ENCODE data around the gene EIF4EBP2. TPM values are rescaled to one million over a fixed set of nuclear protein-coding genes. Genes with fewer than 3 reads are reported as not detected.

The EIF4EBP2 gene
- total RNA-seq, 1 experiment from 2014 or later: 80.3 TPM

DNA sequence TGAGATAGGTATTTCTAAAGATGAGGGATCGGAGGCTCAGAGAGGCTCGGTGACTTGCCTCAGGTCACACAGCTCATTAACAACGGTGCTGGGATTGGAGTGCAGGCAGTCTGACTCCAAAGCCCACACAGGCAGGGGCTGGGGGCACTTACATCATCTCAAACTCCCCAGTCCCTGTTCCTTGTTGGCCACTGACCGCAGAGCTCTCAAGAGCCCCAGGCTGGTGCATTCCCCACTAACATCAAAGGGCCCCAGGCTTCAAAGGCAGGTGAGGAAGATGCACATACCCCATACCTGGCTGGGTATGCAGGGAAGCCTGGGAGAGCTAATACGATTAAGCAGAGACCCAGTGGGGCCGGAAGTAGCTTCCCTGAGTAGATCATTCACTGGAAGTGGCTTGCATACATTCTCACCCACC is 51.3 kb downstream of the EIF4EBP2 start:
- H3F3A ChIP-seq (ENCODE audit: insufficient read depth, low read depth): no peaks in the 10 kb centered on the region; the same call in 1 of the 2 replicates
- no peak overlapping the region for H3K27ac ChIP-seq
- intact Hi-C loops (cut with micrococcal nuclease; ENCODE audit: unreplicated experiment): no loop called here
- H3K79me2 ChIP-seq (ENCODE audit: low read depth): no peaks in the 10 kb centered on the region
- no peaks in the 10 kb centered on the region for H3K36me3 ChIP-seq (ENCODE audit: low read depth)
- no TSS peak for BruUV-seq (replicated peaks)
- no peak for DNase-seq
- CTCF ChIA-PET: no interaction called here
- H3K4me1 ChIP-seq (replicated peaks; ENCODE audit: insufficient read depth): 0 out of 2 replicates have a peak, but pooled peaks cover 4% of the 10 kb centered on the region
- no peak overlapping the region for H3K4me3 ChIP-seq
- peaks cover 16% of the 10 kb centered on the region; the same call in 1 of the 2 replicates for H3K27me3 ChIP-seq (ENCODE audit: insufficient read depth, low read depth)
- H2AFZ ChIP-seq: no peak overlapping the region
- no peaks in the 10 kb centered on the region for H4K20me1 ChIP-seq (ENCODE audit: insufficient read depth)
- no peaks in the 10 kb centered on the region for H3K9me2 ChIP-seq (ENCODE audit: insufficient read depth)
- no peaks in the 10 kb centered on the region for H3K9me3 ChIP-seq (ENCODE audit: insufficient read depth, low read depth)
- H3K4me2 ChIP-seq: no peak overlapping the region
- TF ChIP-seq, protein P1, sequence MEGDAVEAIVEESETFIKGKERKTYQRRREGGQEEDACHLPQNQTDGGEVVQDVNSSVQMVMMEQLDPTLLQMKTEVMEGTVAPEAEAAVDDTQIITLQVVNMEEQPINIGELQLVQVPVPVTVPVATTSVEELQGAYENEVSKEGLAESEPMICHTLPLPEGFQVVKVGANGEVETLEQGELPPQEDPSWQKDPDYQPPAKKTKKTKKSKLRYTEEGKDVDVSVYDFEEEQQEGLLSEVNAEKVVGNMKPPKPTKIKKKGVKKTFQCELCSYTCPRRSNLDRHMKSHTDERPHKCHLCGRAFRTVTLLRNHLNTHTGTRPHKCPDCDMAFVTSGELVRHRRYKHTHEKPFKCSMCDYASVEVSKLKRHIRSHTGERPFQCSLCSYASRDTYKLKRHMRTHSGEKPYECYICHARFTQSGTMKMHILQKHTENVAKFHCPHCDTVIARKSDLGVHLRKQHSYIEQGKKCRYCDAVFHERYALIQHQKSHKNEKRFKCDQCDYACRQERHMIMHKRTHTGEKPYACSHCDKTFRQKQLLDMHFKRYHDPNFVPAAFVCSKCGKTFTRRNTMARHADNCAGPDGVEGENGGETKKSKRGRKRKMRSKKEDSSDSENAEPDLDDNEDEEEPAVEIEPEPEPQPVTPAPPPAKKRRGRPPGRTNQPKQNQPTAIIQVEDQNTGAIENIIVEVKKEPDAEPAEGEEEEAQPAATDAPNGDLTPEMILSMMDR (conservative IDR thresholded peaks at IDR 0.05): no peak
- TF ChIP-seq EZH2 (IDR thresholded peaks at IDR 0.05; ENCODE audit: low read depth): no peak
- POLR2A ChIA-PET (ENCODE audit: unreplicated experiment): interaction anchor here (0.5 kb wide), 1 partner anchor 29 kb away, joined by 3 read pairs; no protein-coding TSS in a partner anchor

DNA sequence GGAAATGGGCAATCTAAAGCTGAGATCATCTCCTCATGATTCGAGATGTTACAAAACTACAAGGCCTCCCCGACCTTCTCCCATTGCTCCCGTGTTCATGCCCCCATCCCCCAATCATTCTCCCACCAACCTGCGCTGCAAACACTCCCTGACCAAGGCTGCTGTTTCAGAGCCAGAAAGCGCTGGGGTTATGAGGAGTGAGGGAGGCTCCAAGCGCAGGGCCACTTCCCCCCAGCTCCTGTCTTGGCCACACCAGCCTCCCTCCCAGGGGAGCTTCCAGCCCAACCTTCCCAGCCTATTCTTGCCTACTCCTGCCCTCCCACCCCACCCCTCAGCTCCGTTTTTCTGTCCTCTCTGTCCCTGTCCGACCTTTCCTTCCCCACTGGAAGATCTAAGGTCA is 52.2 kb downstream of the EIF4EBP2 start:
- no peak overlapping the region for H3K27ac ChIP-seq
- no peak for DNase-seq
- peaks cover 16% of the 10 kb centered on the region; the same call in 1 of the 2 replicates for H3K27me3 ChIP-seq (ENCODE audit: insufficient read depth, low read depth)
- no peak overlapping the region for H3K4me3 ChIP-seq
- H3K9me3 ChIP-seq (ENCODE audit: insufficient read depth, low read depth): no peaks in the 10 kb centered on the region
- ChIA-PET CTCF (no interaction called here), POLR2A (ENCODE audit: unreplicated experiment) (no interaction called here)
- H4K20me1 ChIP-seq (ENCODE audit: insufficient read depth): no peaks in the 10 kb centered on the region
- no peaks in the 10 kb centered on the region for H3K36me3 ChIP-seq (ENCODE audit: low read depth)
- H3K79me2 ChIP-seq (ENCODE audit: low read depth): no peaks in the 10 kb centered on the region
- no peak for TF ChIP-seq EZH2 (IDR thresholded peaks at IDR 0.05; ENCODE audit: low read depth)
- TF ChIP-seq, protein P1 (conservative IDR thresholded peaks at IDR 0.05): no peak
- BruUV-seq (replicated peaks): no TSS peak
- 0 out of 2 replicates have a peak, but pooled peaks cover 4% of the 10 kb centered on the region for H3K4me1 ChIP-seq (replicated peaks; ENCODE audit: insufficient read depth)
- no peak overlapping the region for H3K4me2 ChIP-seq
- no peaks in the 10 kb centered on the region; the same call in 1 of the 2 replicates for H3F3A ChIP-seq (ENCODE audit: insufficient read depth, low read depth)
- no peaks in the 10 kb centered on the region for H3K9me2 ChIP-seq (ENCODE audit: insufficient read depth)
- intact Hi-C loops (cut with micrococcal nuclease; ENCODE audit: unreplicated experiment): no loop called here
- no peak overlapping the region for H2AFZ ChIP-seq

DNA sequence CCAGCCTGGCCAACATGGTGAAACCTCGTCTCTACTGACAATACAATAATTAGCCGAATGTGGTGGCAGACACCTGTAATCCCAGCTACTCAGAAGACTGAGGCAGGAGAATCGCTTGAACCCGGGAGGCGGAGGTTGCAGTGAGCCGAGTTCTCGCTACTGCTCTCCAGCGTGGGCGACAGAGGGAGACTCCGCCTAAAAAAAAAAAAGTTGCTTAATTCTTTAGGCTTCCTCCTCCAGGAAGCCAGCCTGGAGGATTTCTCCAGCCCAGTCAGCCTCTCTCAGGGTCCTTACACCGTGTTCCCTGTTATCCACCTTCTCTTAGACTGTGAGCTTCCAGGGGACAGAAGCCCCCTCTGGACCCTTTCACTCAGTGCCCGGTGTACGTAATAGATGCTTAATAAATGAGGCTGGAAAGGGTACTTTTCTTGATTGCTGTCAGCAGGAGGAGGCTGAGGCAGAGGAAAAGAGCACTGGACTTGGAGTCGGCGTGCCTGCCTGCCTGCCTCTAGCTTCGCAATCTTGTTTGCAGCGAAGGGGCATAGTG is 53.9 kb downstream of the EIF4EBP2 start:
- ChIA-PET POLR2A (ENCODE audit: unreplicated experiment) (no interaction called here), CTCF (interaction anchor here (0.7 kb wide), 1 partner anchor 35 kb away, joined by 4 read pairs; no protein-coding TSS in a partner anchor)

More for the DNA sequence above, 53.9 kb downstream of the EIF4EBP2 start:
- DNase-seq: no peak
- Histone ChIP-seq H3K27me3 (ENCODE audit: insufficient read depth, low read depth) (peaks cover 16% of the 10 kb centered on the region; the same call in 1 of the 2 replicates), H3K79me2 (ENCODE audit: low read depth) (no peaks in the 10 kb centered on the region), H3K27ac (no peak overlapping the region), H3K9me3 (ENCODE audit: insufficient read depth, low read depth) (no peaks in the 10 kb centered on the region), H3K9me2 (ENCODE audit: insufficient read depth) (no peaks in the 10 kb centered on the region), H3K36me3 (ENCODE audit: low read depth) (no peaks in the 10 kb centered on the region), H3K4me2 (peak overlapping the region; percentile 76), H3K4me3 (peak overlapping the region; percentile 38; the same call in 1 of the 2 replicates), H3K4me1 (replicated peaks; ENCODE audit: insufficient read depth) (peaks cover 13% of the 10 kb centered on the region; the same call in 1 of the 2 replicates), H2AFZ (no peak overlapping the region), H4K20me1 (ENCODE audit: insufficient read depth) (no peaks in the 10 kb centered on the region), H3F3A (ENCODE audit: insufficient read depth, low read depth) (peaks cover 6% of the 10 kb centered on the region)
- intact Hi-C loops (cut with micrococcal nuclease; ENCODE audit: unreplicated experiment): no loop called here
- BruUV-seq (replicated peaks): no TSS peak
- TF ChIP-seq, protein P1 (conservative IDR thresholded peaks at IDR 0.05): no peak
- TF ChIP-seq EZH2 (IDR thresholded peaks at IDR 0.05; ENCODE audit: low read depth): no peak
